AG04450 (cell line): ENCODE results near the gene FOXO1. TPM values are rescaled to one million over a fixed set of nuclear protein-coding genes. Genes with fewer than 3 reads are reported as not detected.

Experiments used
- CTCF ChIA-PET: fragments of 300-600, 350-600 bp; formaldehyde crosslinking; extraction: SDS; loops from one replicate; lab custom pipeline; 2022; ENCODE audit warnings: antibody characterized with exemption, inconsistent platforms; lab: Charles Lee
- POLR2A ChIA-PET: fragments of 350-600 bp; formaldehyde crosslinking; extraction: SDS; loops from one replicate; lab custom pipeline; 2021; ENCODE audit warnings: antibody characterized with exemption, inconsistent platforms; lab: Yijun Ruan, JAX
- DNase-seq: peaks from one replicate; pipeline ENCODE4 v3.0.0-alpha.2; 2011; ENCODE audit warnings: low read depth, low spot score
- H3K27ac ChIP-seq: one replicate; pipeline ENCODE4 v1.5.1; 2012; ENCODE audit warnings: low read depth, low read length, control low read depth
- H3K27me3 ChIP-seq: one replicate; pipeline ENCODE4 v1.6.0; 2012; ENCODE audit warnings: low read length; ENCODE audit not compliant: control insufficient read depth, insufficient read depth
- H3K4me3 ChIP-seq: 2 replicates; pipeline ENCODE4 v1.5.1; 2011; ENCODE audit warnings: mild to moderate bottlenecking, low read depth, low read length, control low read depth
- H3K9me3 ChIP-seq: 2 replicates; pipeline ENCODE4 v1.5.1; 2012; ENCODE audit warnings: low read length; ENCODE audit not compliant: control insufficient read depth, insufficient read depth
- CTCF ChIP-seq: IDR thresholded peaks from 2 replicates; pipeline ENCODE4 v1.5.1; 2011; ENCODE audit warnings: low read depth, low read length, control low read depth, inconsistent platforms
- polyA plus RNA-seq: library from polyadenylated mRNA; depleted of rRNA; stranded (reverse); fragments of >200 nt; gene quantifications from 2 replicates; pipeline ENCODE4 v1.2.3, GENCODE V29; 2011

The FOXO1 gene
- polyA plus RNA-seq, 1 experiment: 0.19 TPM

DNA sequence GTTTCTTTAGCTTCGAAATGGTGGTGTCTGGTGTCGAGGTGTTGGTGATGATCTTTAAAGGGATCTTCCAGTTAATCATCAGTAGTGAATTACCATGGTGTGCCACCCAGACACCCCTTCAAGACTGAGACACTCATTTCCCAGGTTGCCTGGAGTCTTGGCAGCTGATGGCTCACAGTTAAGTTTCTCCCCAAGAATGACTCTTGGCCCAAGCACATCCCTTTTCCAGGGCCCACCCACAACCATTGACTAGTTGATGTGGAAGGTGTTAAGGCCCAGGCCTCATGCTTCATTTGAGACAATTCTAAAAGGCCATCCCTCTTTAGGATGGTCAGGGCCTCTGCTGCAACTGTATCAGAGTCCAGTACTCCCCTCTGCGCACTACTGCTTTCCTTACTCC, 145.5 kb downstream of the FOXO1 start:
- CTCF ChIA-PET: no interaction called here
- Histone ChIP-seq H3K9me3 (no peaks in the 10 kb centered on the region), H3K4me3 (no peak overlapping the region), H3K27me3 (no peaks in the 10 kb centered on the region), H3K27ac (no peak overlapping the region)
- POLR2A ChIA-PET: no interaction called here
- no peak for TF ChIP-seq CTCF
- DNase-seq: no peak

- POLR2A ChIA-PET: no interaction called here
- no peaks in the 10 kb centered on the region for H3K27me3 ChIP-seq
- no peak overlapping the region for H3K4me3 ChIP-seq
- no peaks in the 10 kb centered on the region for H3K9me3 ChIP-seq
- DNase-seq: no peak
- CTCF ChIA-PET: no interaction called here
- TF ChIP-seq CTCF: no peak
- no peak overlapping the region for H3K27ac ChIP-seq
Observed at GRCh38 chr13:40519637-40520036, 146.8 kb downstream of the FOXO1 start.

GRCh38 chr13:40518481-40518882, 148.0 kb downstream of the FOXO1 start:
- Histone ChIP-seq H3K27me3 (no peaks in the 10 kb centered on the region), H3K27ac (no peak overlapping the region), H3K4me3 (no peak overlapping the region), H3K9me3 (no peaks in the 10 kb centered on the region)
- DNase-seq: no peak
- ChIA-PET CTCF (no interaction called here), POLR2A (no interaction called here)
- no peak for TF ChIP-seq CTCF

DNA sequence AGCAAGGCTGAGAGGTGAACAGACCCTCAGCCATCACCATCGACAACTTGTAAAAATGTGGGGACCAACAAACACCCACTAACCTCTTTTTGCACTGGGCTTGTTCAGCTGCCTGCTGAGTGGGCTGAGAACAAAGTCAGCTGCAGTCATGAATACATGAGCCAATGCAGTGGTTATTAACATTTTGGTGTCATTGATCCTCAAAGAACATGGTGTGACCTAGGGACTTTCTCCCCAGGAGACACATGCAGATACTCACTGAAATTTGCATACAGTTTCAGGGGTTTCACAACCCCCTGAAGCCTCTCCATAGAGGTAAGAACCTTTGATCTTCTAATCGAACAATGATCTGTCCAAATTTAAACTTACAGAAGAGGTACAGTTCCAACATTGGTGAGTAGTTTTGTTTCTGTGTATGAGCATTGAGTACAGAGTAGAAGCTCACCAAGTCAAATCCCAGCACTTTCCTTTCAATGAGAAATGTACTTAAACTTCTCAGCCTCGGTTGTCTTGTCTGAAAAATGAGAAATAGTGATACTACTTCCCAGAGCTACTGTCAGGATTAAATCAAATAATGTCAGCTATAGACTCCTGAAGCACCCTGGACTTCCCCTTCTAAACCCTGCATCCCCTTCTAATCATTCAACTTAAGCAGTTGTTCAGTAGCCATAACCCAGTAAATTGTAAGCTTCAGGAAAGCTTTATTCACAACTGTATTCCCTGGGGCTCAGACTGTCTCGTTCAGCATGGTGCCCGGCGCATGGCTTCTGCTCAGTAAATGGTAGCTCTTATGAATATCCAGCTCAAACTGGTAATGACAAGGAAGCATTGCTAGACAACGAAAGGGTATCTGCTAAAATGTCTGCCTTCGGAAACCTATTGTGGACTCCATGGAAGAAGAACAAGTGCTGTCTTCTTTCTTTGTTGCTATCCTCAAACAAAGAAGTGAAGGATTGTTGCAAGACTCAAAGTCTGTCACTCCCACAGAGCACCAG, 148.7 kb downstream of the FOXO1 start:
- Histone ChIP-seq H3K9me3 (no peaks in the 10 kb centered on the region), H3K4me3 (no peak overlapping the region), H3K27me3 (no peaks in the 10 kb centered on the region), H3K27ac (no peak overlapping the region)
- no peak for DNase-seq
- no peak for TF ChIP-seq CTCF
- ChIA-PET POLR2A (no interaction called here), CTCF (no interaction called here)

GRCh38 chr13:40515702-40516101, 150.7 kb downstream of the FOXO1 start:
- Histone ChIP-seq H3K4me3 (no peak overlapping the region), H3K27me3 (no peaks in the 10 kb centered on the region), H3K9me3 (no peaks in the 10 kb centered on the region), H3K27ac (no peak overlapping the region)
- CTCF ChIA-PET: no interaction called here
- no peak for TF ChIP-seq CTCF
- DNase-seq: no peak
- POLR2A ChIA-PET: no interaction called here
